Ascending aorta (tissue), 2 donors: ENCODE measurements around the gene RBKS. TPM values are rescaled to one million over a fixed set of nuclear protein-coding genes. Genes with fewer than 3 reads are reported as not detected.
"Not testable (repeated sequence)": the region's sequence is repeated elsewhere in the genome, so short reads cannot be mapped to it uniquely, and the experiment has no call there.

Source experiments
- DNase-seq, 2 donors: peaks; one replicate each; pipeline ENCODE4 v3.0.0-alpha.2; 2019; ENCODE audit warnings: low spot score in 2 of 2
- H3K27ac ChIP-seq, 2 donors: fragments of 200-600 bp; sonication (generic); one replicate each; pipeline ENCODE4 v1.5.1; 2016 to 2017; ENCODE audit warnings: mild to moderate bottlenecking in 1 of 2
- H3K27me3 ChIP-seq: fragments of 200-600 bp; sonication (generic); one replicate; pipeline ENCODE4 v1.5.1; 2017
- H3K36me3 ChIP-seq, 2 donors: fragments of 200-600 bp; sonication (generic); one replicate each; pipeline ENCODE4 v1.5.1; 2016
- H3K4me1 ChIP-seq, 2 donors: fragments of 200-600 bp; sonication (generic); one replicate each; pipeline ENCODE4 v1.5.1; 2016 to 2017; ENCODE audit warnings: mild to moderate bottlenecking in 1 of 2
- H3K4me3 ChIP-seq, 2 donors: fragments of 200-600 bp; sonication (generic); one replicate each; pipeline ENCODE4 v1.5.1; 2016 to 2017; ENCODE audit warnings: mild to moderate bottlenecking in 1 of 2
- H3K9me3 ChIP-seq, 2 donors: fragments of 200-600 bp; sonication (generic); one replicate each; pipeline ENCODE4 v1.5.1; 2016
- intact Hi-C: fragments of 100-400 bp; cut with DNase I; formaldehyde crosslinking; loops from one replicate; pipeline ENCODE4 v1.15.1; 2023
- total RNA-seq: library from RNA; depleted of rRNA; stranded (reverse); fragments of >200 nt; gene quantifications from one replicate; pipeline ENCODE4 v1.1.0, GENCODE V29; 2016
- TF ChIP-seq, protein P1 (sequence below), 3 experiments: fragments of 200-600 bp in 2 of 3; fragments of 450-650 bp in 1 of 3; sonication (generic) in 2 of 3; IDR thresholded peaks; one replicate each; pipeline ENCODE4 v1.5.1; 2016 to 2019; ENCODE audit warnings: antibody characterized with exemption in 3 of 3, mild to moderate bottlenecking in 1 of 3, moderate library complexity in 1 of 3

RBKS gene
- total RNA-seq, 1 donor from 2014 or later = not detected

GRCh38 chr2:27869763-27870162 lies 20.4 kb downstream of the RBKS start:
- Histone ChIP-seq H3K4me3 (no peak overlapping the region), H3K27ac (no peak overlapping the region), H3K4me1 (no peaks in the 10 kb centered on the region), H3K9me3 (no peaks in the 10 kb centered on the region), H3K27me3 (no peaks in the 10 kb centered on the region), H3K36me3 (no peaks in the 10 kb centered on the region)
- no peak for DNase-seq
- intact Hi-C loops = no loop called here
- TF ChIP-seq, protein P1, sequence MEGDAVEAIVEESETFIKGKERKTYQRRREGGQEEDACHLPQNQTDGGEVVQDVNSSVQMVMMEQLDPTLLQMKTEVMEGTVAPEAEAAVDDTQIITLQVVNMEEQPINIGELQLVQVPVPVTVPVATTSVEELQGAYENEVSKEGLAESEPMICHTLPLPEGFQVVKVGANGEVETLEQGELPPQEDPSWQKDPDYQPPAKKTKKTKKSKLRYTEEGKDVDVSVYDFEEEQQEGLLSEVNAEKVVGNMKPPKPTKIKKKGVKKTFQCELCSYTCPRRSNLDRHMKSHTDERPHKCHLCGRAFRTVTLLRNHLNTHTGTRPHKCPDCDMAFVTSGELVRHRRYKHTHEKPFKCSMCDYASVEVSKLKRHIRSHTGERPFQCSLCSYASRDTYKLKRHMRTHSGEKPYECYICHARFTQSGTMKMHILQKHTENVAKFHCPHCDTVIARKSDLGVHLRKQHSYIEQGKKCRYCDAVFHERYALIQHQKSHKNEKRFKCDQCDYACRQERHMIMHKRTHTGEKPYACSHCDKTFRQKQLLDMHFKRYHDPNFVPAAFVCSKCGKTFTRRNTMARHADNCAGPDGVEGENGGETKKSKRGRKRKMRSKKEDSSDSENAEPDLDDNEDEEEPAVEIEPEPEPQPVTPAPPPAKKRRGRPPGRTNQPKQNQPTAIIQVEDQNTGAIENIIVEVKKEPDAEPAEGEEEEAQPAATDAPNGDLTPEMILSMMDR (IDR thresholded peaks at IDR 0.05) = no peak

GRCh38 chr2:27866237-27866636 lies 23.9 kb downstream of the RBKS start:
- Histone ChIP-seq H3K36me3 (no peaks in the 10 kb centered on the region), H3K4me1 (no peaks in the 10 kb centered on the region), H3K9me3 (no peaks in the 10 kb centered on the region), H3K27ac (no peak overlapping the region), H3K27me3 (no peaks in the 10 kb centered on the region), H3K4me3 (no peak overlapping the region)
- intact Hi-C loops = no loop called here
- DNase-seq = no peak
- TF ChIP-seq, protein P1 (IDR thresholded peaks at IDR 0.05) = no peak

DNA sequence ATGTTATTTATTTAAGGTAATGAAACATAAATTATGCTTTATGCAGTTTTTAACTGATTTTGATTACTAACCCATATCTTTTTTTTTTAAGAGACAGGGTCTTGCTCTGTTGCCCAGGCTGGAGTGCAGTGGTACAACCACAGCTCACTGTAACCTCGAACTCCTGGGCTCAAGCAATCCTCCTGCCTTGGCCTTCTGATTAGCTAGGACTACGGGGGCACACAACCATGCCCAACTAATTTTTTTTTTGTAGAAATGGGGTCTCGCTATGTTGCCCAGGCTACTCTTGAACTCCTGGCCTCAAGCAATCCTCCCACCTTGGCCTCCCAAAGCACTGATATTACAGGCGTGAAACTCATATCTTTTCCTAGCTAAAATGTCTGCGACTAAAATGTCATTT lies 26.2 kb downstream of the RBKS start:
- H3K4me3 ChIP-seq, H3K27ac ChIP-seq, H3K4me1 ChIP-seq, H3K36me3 ChIP-seq, DNase-seq, intact Hi-C loops, H3K27me3 ChIP-seq, H3K9me3 ChIP-seq: not testable (repeated sequence)

DNA sequence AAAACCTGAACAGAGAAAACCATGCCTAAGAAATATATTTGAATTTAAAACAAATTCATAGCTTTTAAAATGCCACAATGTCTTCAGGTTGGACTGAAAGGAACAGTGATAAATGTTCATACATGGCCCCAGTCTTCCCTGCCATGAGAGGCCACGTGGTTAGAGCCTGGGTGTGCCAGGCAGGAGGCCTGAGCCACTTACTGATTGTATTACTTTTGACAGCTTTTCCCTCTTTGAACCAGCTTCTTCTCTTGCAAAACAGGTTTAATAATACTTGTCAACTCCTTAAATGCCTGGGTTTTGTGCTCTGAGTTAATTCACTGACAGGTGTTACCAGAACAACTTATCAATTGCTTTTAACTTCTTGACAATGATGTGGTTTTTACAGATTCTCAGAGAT lies 27.0 kb downstream of the RBKS start:
- H3K4me1 ChIP-seq = no peaks in the 10 kb centered on the region
- no peaks in the 10 kb centered on the region for H3K36me3 ChIP-seq
- no peak overlapping the region for H3K27ac ChIP-seq
- peaks cover 0 to under 1% of the 10 kb centered on the region in 2 donors for H3K9me3 ChIP-seq
- H3K4me3 ChIP-seq = no peak overlapping the region
- TF ChIP-seq, protein P1 (IDR thresholded peaks at IDR 0.05) = no peak
- no peaks in the 10 kb centered on the region for H3K27me3 ChIP-seq
- no peak for DNase-seq
- intact Hi-C loops = no loop called here

GRCh38 chr2:27860111-27860510 lies 30.1 kb downstream of the RBKS start:
- TF ChIP-seq, protein P1 (IDR thresholded peaks at IDR 0.05) = no peak
- no peak for DNase-seq
- Histone ChIP-seq H3K27ac (no peak overlapping the region), H3K4me3 (no peak overlapping the region), H3K36me3 (no peaks in the 10 kb centered on the region), H3K9me3 (peaks cover 0 to 6% of the 10 kb centered on the region in 2 donors), H3K27me3 (no peaks in the 10 kb centered on the region), H3K4me1 (no peaks in the 10 kb centered on the region)
- intact Hi-C loops = no loop called here

- intact Hi-C loops = no loop called here
- TF ChIP-seq, protein P1 (IDR thresholded peaks at IDR 0.05) = no peak
- DNase-seq = no peak
- Histone ChIP-seq H3K27ac (no peak overlapping the region), H3K4me1 (no peaks in the 10 kb centered on the region), H3K4me3 (no peak overlapping the region), H3K9me3 (peaks cover 0 to 6% of the 10 kb centered on the region in 2 donors), H3K27me3 (no peaks in the 10 kb centered on the region), H3K36me3 (no peaks in the 10 kb centered on the region)
Observed at GRCh38 chr2:27857417-27858172, 32.6 kb downstream of the RBKS start.
